Upper lobe of left lung (tissue), 6 donors: ENCODE data around the gene P3R3URF. TPM values are rescaled to one million over a fixed set of nuclear protein-coding genes. Genes with fewer than 3 reads are reported as not detected.
"Not testable (repeated sequence)": the region's sequence is repeated elsewhere in the genome, so short reads cannot be mapped to it uniquely, and the experiment has no call there.

Experiments
- ATAC-seq, 2 donors: fragments of 200-7000 bp; cut with Tn5 transposase; one replicate each; pipeline ENCODE4 v1.9.1; 2022; ENCODE audit warnings: mild to moderate bottlenecking in 2 of 2, moderate library complexity in 2 of 2; ENCODE audit not compliant: low FRiP score in 2 of 2
- DNase-seq, 2 donors: peaks; one replicate each; pipeline ENCODE4 v3.0.0-alpha.2; 2019 to 2020
- H3K27ac ChIP-seq, 4 donors: fragments of 200-600 bp; sonication (generic); one replicate each; pipeline ENCODE4 v1.5.1; 2016 to 2019
- H3K27me3 ChIP-seq, 4 donors: fragments of 200-600 bp; sonication (generic); one replicate each; pipeline ENCODE4 v1.5.1; 2017 to 2019
- H3K36me3 ChIP-seq, 4 donors: fragments of 200-600 bp; sonication (generic); one replicate each; pipeline ENCODE4 v1.5.1; 2016 to 2019
- H3K4me1 ChIP-seq, 4 donors: fragments of 200-600 bp; sonication (generic); one replicate each; pipeline ENCODE4 v1.5.1; 2018 to 2019
- H3K4me3 ChIP-seq, 4 donors: fragments of 200-600 bp; sonication (generic); one replicate each; pipeline ENCODE4 v1.5.1; 2017 to 2019; ENCODE audit warnings: mild to moderate bottlenecking in 2 of 4, moderate library complexity in 1 of 4
- H3K9me3 ChIP-seq, 4 donors: fragments of 200-600 bp; sonication (generic); one replicate each; pipeline ENCODE4 v1.5.1; 2018 to 2019
- EP300 ChIP-seq, 4 donors: sonication (generic); formaldehyde crosslinking; IDR thresholded peaks; one replicate each; pipeline ENCODE4 v1.5.1; 2017; ENCODE audit warnings: antibody characterized with exemption in 4 of 4, control low read depth in 2 of 4
- POLR2A ChIP-seq, 4 donors: fragments of 450-650 bp; IDR thresholded peaks; one replicate each; pipeline ENCODE4 v1.5.1; 2016 to 2017; ENCODE audit warnings: antibody characterized with exemption in 4 of 4, mild to moderate bottlenecking in 2 of 4
- POLR2AphosphoS5 ChIP-seq, 2 donors: sonication (generic); formaldehyde crosslinking; IDR thresholded peaks; one replicate each; pipeline ENCODE4 v1.5.1; 2017; ENCODE audit warnings: antibody characterized with exemption in 2 of 2
- WGBS, 2 donors: methylation state at CpG; one replicate each; pipeline ENCODE4 v1.1.5; 2017 to 2018; 5-methylcytosine and 5-hydroxymethylcytosine counted together
- total RNA-seq, 6 donors: library from RNA; depleted of rRNA in 4 of 6; stranded (reverse); fragments of >200 nt in 4 of 6; gene quantifications; one replicate each; pipeline versions ENCODE4 v1.1.0 to v1.2.1, GENCODE V29; 2016 to 2021
- TF ChIP-seq, protein P1 (sequence below), 6 experiments: fragments of 450-650 bp in 4 of 6; fragments of 200-600 bp in 2 of 6; sonication (generic) in 2 of 6; IDR thresholded peaks; one replicate each; pipeline ENCODE4 v1.5.1; 2016 to 2019; ENCODE audit warnings: antibody characterized with exemption in 6 of 6
- donor health status: DM: no; HTN: no; CAD: no; lungs with moderate emphysema.
- donor health status: DM: no; HTN: yes; CAD: no; lungs with severe emphysema.

The P3R3URF gene
- total RNA-seq, result not detected

DNA sequence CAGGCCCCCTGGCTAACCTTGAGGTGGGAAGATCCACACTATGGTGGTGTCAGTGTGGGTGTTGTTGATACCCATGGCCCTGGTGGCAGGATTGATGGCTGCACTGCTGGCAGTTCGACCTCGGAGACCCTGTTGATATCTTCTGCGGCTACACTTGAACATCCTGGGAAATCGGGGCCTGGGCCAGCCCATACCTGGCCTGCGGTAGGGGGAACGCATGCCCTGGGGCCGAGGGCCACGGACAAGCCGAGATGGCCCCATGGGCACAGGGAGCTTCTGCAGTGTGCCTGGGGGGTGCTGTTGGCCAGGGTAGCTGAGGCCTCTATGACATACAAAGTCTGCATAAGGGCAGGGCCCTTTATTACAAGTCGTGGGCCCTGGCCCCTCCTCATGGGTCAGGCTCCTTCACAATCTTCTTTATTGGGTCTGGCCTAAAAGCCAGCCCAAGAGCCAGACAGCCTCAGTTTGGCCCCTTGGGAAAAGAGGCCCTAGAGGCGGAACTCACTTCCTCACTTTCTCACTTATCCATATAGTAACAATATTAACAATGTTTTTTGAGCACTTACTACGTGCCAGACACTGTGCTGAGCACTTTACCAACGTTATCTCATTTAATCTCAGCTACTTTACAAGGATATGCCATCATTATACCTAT, at the start of gene P3R3URF:
Gene P3R3URF (minus strand): TSS at position 278 of the 655 bp plus-strand sequence. CDS start 17 bp downstream, at position 261.
- no peak for TF ChIP-seq EP300 (IDR thresholded peaks at IDR 0.05)
- no peak for TF ChIP-seq POLR2AphosphoS5 (IDR thresholded peaks at IDR 0.05)
- no peak for TF ChIP-seq POLR2A (IDR thresholded peaks at IDR 0.05)
- TF ChIP-seq, protein P1, sequence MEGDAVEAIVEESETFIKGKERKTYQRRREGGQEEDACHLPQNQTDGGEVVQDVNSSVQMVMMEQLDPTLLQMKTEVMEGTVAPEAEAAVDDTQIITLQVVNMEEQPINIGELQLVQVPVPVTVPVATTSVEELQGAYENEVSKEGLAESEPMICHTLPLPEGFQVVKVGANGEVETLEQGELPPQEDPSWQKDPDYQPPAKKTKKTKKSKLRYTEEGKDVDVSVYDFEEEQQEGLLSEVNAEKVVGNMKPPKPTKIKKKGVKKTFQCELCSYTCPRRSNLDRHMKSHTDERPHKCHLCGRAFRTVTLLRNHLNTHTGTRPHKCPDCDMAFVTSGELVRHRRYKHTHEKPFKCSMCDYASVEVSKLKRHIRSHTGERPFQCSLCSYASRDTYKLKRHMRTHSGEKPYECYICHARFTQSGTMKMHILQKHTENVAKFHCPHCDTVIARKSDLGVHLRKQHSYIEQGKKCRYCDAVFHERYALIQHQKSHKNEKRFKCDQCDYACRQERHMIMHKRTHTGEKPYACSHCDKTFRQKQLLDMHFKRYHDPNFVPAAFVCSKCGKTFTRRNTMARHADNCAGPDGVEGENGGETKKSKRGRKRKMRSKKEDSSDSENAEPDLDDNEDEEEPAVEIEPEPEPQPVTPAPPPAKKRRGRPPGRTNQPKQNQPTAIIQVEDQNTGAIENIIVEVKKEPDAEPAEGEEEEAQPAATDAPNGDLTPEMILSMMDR (IDR thresholded peaks at IDR 0.05), result no peak
- 88 to 92% methylated on average over 10 to 13 of the region's 13 CpGs for WGBS, 2 donors
- ATAC-seq (no peak), DNase-seq (peak in 1 of 2 donors; percentile 62)
- H3K27ac ChIP-seq, result peak within 1 kb of the TSS; percentile 53 to 92 (median 88)
- H3K36me3 ChIP-seq, result no peaks in the 10 kb centered on the region
- no peaks in the 10 kb centered on the region for H3K27me3 ChIP-seq
- no peaks in the 10 kb centered on the region for H3K9me3 ChIP-seq
- H3K4me3 ChIP-seq, result no peak within 1 kb of the TSS
- peaks cover 45 to 64% (median 55%) of the 10 kb centered on the region in 4 donors for H3K4me1 ChIP-seq

DNA sequence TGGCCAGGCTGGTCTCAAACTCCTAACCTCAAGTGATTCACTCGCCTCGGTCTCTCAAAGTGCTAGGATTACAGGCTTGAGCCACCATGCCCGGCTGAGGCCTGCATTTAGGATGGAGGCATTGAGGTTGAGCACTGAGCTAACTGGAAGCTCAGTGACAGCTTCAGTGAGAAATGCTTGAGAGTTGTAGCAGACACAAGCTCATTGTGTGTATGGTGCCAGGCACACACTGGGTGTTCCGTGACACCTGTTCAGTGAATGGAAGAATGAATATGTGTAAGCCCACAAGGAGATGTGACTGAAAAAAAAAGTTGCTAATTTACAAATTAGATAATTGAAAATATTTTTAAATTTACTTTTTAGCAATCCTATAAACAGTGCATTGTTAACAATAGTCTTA, 48.7 kb upstream of the P3R3URF start:
- Histone ChIP-seq H3K4me1 (peaks cover 0 to 5% (median 0%) of the 10 kb centered on the region in 4 donors), H3K27ac (no peak overlapping the region), H3K4me3 (no peak overlapping the region), H3K36me3 (no peaks in the 10 kb centered on the region), H3K27me3 (no peaks in the 10 kb centered on the region), H3K9me3 (no peaks in the 10 kb centered on the region)
- WGBS, 2 donors, result 86 to 98% methylated on average over 3 to 4 of the region's 4 CpGs
- no peak for TF ChIP-seq POLR2AphosphoS5 (IDR thresholded peaks at IDR 0.05)
- TF ChIP-seq EP300 (IDR thresholded peaks at IDR 0.05), result no peak
- TF ChIP-seq, protein P1 (IDR thresholded peaks at IDR 0.05), result no peak
- no peak for TF ChIP-seq POLR2A (IDR thresholded peaks at IDR 0.05)
- DNase-seq, result no peak
- ATAC-seq, result no peak

DNA sequence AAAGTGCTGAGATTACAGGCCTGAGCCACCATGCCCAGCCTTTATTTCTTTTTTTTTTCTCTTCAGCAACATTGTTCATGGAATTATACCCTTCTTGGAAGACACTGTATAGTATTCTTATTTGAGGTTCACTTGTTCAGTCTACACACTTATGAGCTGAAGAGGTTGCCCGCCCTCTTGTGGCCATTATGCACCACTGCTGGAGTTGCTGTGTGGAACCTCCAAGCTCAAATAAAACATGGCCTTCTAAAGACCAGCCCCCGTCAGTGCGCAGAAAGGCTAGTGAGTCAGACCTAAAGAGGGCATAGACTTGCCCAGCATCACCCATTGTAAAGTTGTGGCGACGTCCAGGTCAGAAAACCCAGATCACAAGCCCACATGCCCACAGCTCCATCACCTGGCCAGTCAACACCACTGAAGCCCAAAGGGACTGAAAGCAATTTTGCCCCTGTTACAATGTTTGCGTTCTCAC, 47.2 kb upstream of the P3R3URF start:
- peak in 1 of 2 donors; percentile 78 for DNase-seq
- ATAC-seq, result peak; percentile 80 to 91
- no peaks in the 10 kb centered on the region for H3K27me3 ChIP-seq
- no peaks in the 10 kb centered on the region for H3K9me3 ChIP-seq
- TF ChIP-seq, protein P1 (IDR thresholded peaks at IDR 0.05), result peak; percentile 80 to 90 (median 85)
- TF ChIP-seq POLR2AphosphoS5 (IDR thresholded peaks at IDR 0.05), result no peak
- no peak overlapping the region for H3K4me3 ChIP-seq
- no peak overlapping the region for H3K27ac ChIP-seq
- H3K4me1 ChIP-seq, result peaks cover 0 to 5% (median 0%) of the 10 kb centered on the region in 4 donors
- 15 to 28% methylated on average over 4 to 6 of the region's 6 CpGs for WGBS, 2 donors
- no peaks in the 10 kb centered on the region for H3K36me3 ChIP-seq

DNA sequence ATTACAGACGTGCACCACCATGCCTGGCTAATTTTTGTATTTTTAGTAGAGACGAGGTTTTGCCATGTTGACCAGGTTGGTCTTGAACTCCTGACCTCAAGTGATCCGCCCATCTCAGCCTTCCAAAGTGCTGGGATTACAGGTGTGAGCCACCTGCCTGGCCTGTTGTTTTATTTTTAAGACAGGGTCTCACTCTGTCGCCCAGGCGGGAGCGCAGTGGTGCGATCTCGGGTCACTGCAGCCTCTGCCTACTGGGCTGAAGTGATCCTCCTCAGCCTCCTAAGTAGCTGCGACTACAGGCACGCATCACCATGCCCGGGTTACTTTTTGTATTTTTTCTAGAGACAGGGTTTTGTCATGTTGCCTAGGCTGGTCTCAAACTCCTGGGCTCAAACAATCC, 46.8 kb upstream of the P3R3URF start:
- not testable (repeated sequence) for H3K36me3 ChIP-seq, H3K4me1 ChIP-seq, H3K9me3 ChIP-seq, H3K27me3 ChIP-seq, ATAC-seq, H3K4me3 ChIP-seq, H3K27ac ChIP-seq
- 78 to 89% methylated on average over 11 of the region's 11 CpGs for WGBS, 2 donors
- peak in 1 of 2 donors; percentile 50 for DNase-seq

DNA sequence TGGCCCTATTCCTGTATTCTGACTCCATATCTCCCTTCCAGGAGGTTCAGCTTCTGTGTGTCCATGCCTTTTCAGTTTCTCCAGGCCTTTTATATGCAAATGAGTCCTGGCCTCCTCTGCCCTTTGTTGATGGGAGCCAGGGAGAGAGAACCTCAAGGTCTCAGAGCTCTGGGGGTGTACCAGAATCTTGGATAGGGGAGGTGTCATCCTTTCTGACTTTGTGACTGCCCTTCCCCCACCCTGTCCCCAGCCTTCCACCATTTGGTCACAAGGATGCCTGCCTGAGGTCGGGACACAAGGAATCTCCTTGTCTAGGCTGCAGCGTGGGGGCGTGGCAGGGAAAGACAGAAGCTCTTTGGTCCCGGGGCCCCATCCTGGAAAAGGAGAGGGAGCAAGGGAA, 45.5 kb upstream of the P3R3URF start:
- Histone ChIP-seq H3K4me3 (no peak overlapping the region), H3K27ac (no peak overlapping the region), H3K4me1 (peaks cover 0 to 5% (median 0%) of the 10 kb centered on the region in 4 donors), H3K27me3 (no peaks in the 10 kb centered on the region), H3K9me3 (no peaks in the 10 kb centered on the region), H3K36me3 (no peaks in the 10 kb centered on the region)
- ATAC-seq, result no peak
- WGBS, 2 donors, result 65 to 75% methylated on average over 4 of the region's 4 CpGs
- no peak for TF ChIP-seq EP300 (IDR thresholded peaks at IDR 0.05)
- TF ChIP-seq POLR2A (IDR thresholded peaks at IDR 0.05), result no peak
- TF ChIP-seq POLR2AphosphoS5 (IDR thresholded peaks at IDR 0.05), result no peak
- TF ChIP-seq, protein P1 (IDR thresholded peaks at IDR 0.05), result no peak
- no peak for DNase-seq
